Stimulated activated naive CD8-positive, alpha-beta T cell treated with anti-CD3 and anti-CD28 coated beads, Interleukin-15, amount 100 ng/mL, for 72 hours (primary cell): Measurements from ENCODE around the gene PSMG3.

Experiments used
- ATAC-seq: fragments of 150-1000 bp; cut with Tn5 transposase; 2 replicates; pipeline ENCODE4 v1.10.0; 2021; ENCODE audit warnings: mild to moderate bottlenecking, moderate library complexity
- DNase-seq, 2 donors: peaks; one replicate each; pipeline ENCODE4 v3.0.0; 2021 to 2022
- H3K27ac Mint-ChIP-seq, 2 donors: one replicate each; pipeline ENCODE4 v1.8.0; 2022; ENCODE audit warnings: mild to moderate bottlenecking in 2 of 2, mixed read lengths in 2 of 2, moderate library complexity in 2 of 2
- H3K27me3 Mint-ChIP-seq: one replicate; pipeline ENCODE4 v1.8.0; 2022; ENCODE audit warnings: mixed read lengths
- H3K4me1 Mint-ChIP-seq: one replicate; pipeline ENCODE4 v1.8.0; 2022; ENCODE audit warnings: mild to moderate bottlenecking, mixed read lengths
- H3K4me3 Mint-ChIP-seq, 2 donors: one replicate each; pipeline ENCODE4 v1.8.0; 2022; ENCODE audit warnings: mild to moderate bottlenecking in 2 of 2, mixed read lengths in 2 of 2, moderate library complexity in 1 of 2
- H3K9me3 Mint-ChIP-seq, 2 donors: one replicate each; pipeline ENCODE4 v1.8.0; 2022; ENCODE audit warnings: mixed read lengths in 2 of 2

The PSMG3 gene

GRCh38 chr7:1572111-1572822 is 2.4 kb upstream of the PSMG3 start:
- no peak overlapping the region for H3K4me3 Mint-ChIP-seq
- H3K27me3 Mint-ChIP-seq: no peaks in the 10 kb centered on the region
- no peaks in the 10 kb centered on the region for H3K9me3 Mint-ChIP-seq
- no peak for DNase-seq
- peaks cover 40% of the 10 kb centered on the region for H3K4me1 Mint-ChIP-seq
- H3K27ac Mint-ChIP-seq: no peak overlapping the region
- no peak for ATAC-seq

- Mint-ChIP-seq H3K9me3 (no peaks in the 10 kb centered on the region), H3K27me3 (no peaks in the 10 kb centered on the region)
Measured at GRCh38 chr7:1569440-1569832, 396 bp downstream of the PSMG3 start.

DNA sequence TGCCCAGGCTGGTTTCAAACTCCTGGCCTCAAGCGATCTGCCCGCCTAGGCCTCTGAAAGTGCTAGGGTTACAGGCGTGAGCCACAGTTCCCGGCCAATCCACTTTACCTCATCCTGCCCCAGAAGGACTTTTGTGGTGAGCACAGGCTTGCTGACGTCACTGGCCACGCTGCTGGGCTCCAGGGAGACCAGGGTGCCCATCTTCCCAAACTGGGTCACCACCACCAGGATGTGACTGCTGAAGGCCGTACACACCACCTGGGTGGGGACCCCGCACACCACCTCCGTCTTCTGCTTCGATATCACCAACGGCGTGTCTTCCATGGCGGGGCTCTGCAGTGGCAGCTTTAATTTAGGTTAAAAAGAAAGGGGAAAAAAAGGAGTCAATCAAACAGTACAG is 816 bp downstream of the PSMG3 start:
- Mint-ChIP-seq H3K9me3 (no peaks in the 10 kb centered on the region), H3K27ac (peak overlapping the region; percentile 91 to 96), H3K27me3 (no peaks in the 10 kb centered on the region), H3K4me3 (peak overlapping the region; percentile 90 to 93), H3K4me1 (peaks cover 48% of the 10 kb centered on the region)
- DNase-seq (no peak), ATAC-seq (no peak)

More at GRCh38 chr7:1569440-1569832, 396 bp downstream of the PSMG3 start:
- Mint-ChIP-seq H3K4me1 (peaks cover 48% of the 10 kb centered on the region), H3K27ac (peak overlapping the region; percentile 91 to 96), H3K4me3 (peak overlapping the region; percentile 90 to 93)
- ATAC-seq (peak; percentile 44), DNase-seq (no peak)

- DNase-seq: no peak
- Mint-ChIP-seq H3K27ac (no peak overlapping the region), H3K27me3 (no peaks in the 10 kb centered on the region), H3K9me3 (no peaks in the 10 kb centered on the region), H3K4me3 (peak overlapping the region in 1 of 2 donors; percentile 93), H3K4me1 (peaks cover 48% of the 10 kb centered on the region)
- ATAC-seq: no peak
Measured at GRCh38 chr7:1567896-1568510, 1.8 kb downstream of the PSMG3 start.

- H3K9me3 Mint-ChIP-seq: no peaks in the 10 kb centered on the region
- DNase-seq: no peak
- no peak for ATAC-seq
- peaks cover 43% of the 10 kb centered on the region for H3K4me1 Mint-ChIP-seq
- no peak overlapping the region for H3K27ac Mint-ChIP-seq
- no peak overlapping the region for H3K4me3 Mint-ChIP-seq
- no peaks in the 10 kb centered on the region for H3K27me3 Mint-ChIP-seq
Measured at GRCh38 chr7:1567049-1567771, 2.6 kb downstream of the PSMG3 start.

- H3K4me3 Mint-ChIP-seq: no peak overlapping the region
- H3K4me1 Mint-ChIP-seq: peaks cover 38% of the 10 kb centered on the region
- H3K9me3 Mint-ChIP-seq: no peaks in the 10 kb centered on the region
- ATAC-seq: no peak
- no peaks in the 10 kb centered on the region for H3K27me3 Mint-ChIP-seq
- DNase-seq: no peak
- H3K27ac Mint-ChIP-seq: no peak overlapping the region
Measured at GRCh38 chr7:1566687-1567048, 3.2 kb downstream of the PSMG3 start.

- Mint-ChIP-seq H3K4me3 (no peak overlapping the region), H3K27me3 (no peaks in the 10 kb centered on the region), H3K9me3 (no peaks in the 10 kb centered on the region), H3K27ac (no peak overlapping the region), H3K4me1 (peaks cover 28% of the 10 kb centered on the region)
- DNase-seq: no peak
- no peak for ATAC-seq
Measured at GRCh38 chr7:1564603-1565022, 5.2 kb downstream of the PSMG3 start.

- H3K27me3 Mint-ChIP-seq: no peaks in the 10 kb centered on the region
- no peaks in the 10 kb centered on the region for H3K9me3 Mint-ChIP-seq
- DNase-seq (no peak), ATAC-seq (no peak)
- no peak overlapping the region for H3K27ac Mint-ChIP-seq
- H3K4me1 Mint-ChIP-seq: peaks cover 26% of the 10 kb centered on the region
- no peak overlapping the region for H3K4me3 Mint-ChIP-seq
Measured at GRCh38 chr7:1563981-1564602, 5.7 kb downstream of the PSMG3 start.

DNA sequence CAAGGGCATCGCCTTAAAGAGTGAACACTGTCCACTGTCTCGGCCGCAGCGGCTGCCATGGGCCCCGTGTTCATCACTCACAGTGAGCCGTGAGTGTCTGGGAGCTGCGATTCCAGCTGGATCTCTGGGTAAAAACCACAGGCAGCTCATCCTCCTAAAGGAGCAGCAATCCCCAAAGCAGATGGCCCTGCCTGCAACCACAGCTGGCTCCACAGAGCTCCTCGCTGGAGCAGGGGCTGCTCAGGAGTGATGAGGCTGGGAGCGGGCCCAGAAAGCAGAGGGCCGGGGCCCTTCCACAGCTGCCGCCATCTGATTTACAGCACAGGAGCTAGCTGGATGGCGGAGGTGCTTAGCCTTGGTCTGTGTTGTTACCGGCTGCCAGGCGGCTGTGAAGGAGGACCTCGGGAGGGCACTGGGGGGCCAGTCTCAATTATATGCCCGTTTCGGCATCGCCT is 7.2 kb downstream of the PSMG3 start:
- no peak for ATAC-seq
- H3K4me1 Mint-ChIP-seq: peaks cover 11% of the 10 kb centered on the region

DNA sequence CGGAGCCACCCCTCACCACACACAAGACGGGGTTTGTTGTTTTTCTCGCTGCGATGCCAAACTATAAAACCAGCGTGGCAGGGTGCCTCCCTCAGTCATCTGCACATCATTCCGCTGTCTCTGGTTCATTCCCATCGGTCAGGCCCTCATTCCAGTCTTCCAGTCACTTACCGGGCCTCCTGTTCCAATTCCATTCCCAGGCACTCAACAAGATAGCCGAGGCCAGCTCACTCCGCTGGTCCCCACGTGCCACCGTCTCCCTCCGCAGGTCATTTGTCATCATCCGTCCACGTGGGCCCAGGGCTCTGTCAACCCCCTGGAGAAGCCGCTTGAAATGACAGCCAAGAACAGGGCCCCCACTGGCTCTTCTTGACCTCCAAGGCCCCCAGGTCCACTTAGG is 7.7 kb downstream of the PSMG3 start:
- no peaks in the 10 kb centered on the region for H3K27me3 Mint-ChIP-seq
- peaks cover 6% of the 10 kb centered on the region for H3K4me1 Mint-ChIP-seq
- H3K27ac Mint-ChIP-seq: peak overlapping the region in 1 of 2 donors; percentile 61
- no peak overlapping the region for H3K4me3 Mint-ChIP-seq
- H3K9me3 Mint-ChIP-seq: no peaks in the 10 kb centered on the region
- ATAC-seq (no peak), DNase-seq (no peak)

More for the DNA sequence above, 7.2 kb downstream of the PSMG3 start:
- no peak for DNase-seq
- H3K4me3 Mint-ChIP-seq: no peak overlapping the region
- no peaks in the 10 kb centered on the region for H3K9me3 Mint-ChIP-seq
- H3K27me3 Mint-ChIP-seq: no peaks in the 10 kb centered on the region
- no peak overlapping the region for H3K27ac Mint-ChIP-seq

DNA sequence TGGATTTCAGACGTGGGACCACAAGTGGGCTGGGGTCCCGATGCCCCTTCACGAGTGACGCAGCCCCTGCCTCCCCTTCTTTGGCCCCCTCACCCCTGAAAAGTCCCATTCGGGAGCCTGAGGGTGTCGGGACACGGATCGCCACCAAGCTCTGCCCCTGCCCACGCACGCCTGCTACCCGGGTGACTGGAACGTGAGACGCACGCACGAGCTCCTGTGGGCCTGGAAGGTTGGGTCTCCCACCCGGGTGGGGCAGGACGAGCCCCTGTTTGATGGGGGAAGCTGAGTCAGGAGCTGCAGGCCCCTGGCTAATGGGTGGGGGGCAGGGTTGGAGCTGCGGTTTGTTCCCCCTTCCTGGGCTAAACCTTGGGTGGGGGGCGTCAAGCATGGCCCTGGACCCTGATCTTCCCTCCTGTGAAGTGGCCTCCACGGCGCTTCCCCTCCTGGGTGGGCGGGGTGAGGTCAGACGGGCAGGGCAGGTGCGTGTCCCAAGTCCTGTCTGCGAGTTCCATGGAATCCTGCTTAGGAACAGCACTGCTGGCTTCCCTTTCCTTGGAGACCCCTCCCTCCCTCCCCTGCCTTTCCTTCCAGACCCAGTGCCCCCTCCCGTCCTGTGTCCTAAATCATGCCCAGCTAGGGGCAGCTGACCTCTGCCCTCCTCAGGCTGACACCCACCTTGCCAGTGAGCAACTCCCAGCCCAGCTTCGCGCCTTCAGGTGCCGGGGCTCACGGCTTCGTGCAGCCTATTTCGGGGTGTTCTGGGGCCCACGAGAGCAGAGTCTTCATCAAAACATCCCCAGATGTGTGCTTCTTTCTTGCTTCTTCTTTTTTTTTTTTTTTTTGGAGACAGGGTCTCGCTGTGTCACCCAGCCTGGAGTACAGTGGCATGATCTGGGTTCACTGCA is 8.5 kb downstream of the PSMG3 start:
- Mint-ChIP-seq H3K4me3 (no peak overlapping the region), H3K4me1 (peaks cover 4% of the 10 kb centered on the region), H3K27ac (no peak overlapping the region), H3K27me3 (no peaks in the 10 kb centered on the region), H3K9me3 (no peaks in the 10 kb centered on the region)
- no peak for DNase-seq
- ATAC-seq: no peak

- DNase-seq (no peak), ATAC-seq (no peak)
- Mint-ChIP-seq H3K4me3 (no peak overlapping the region), H3K9me3 (no peaks in the 10 kb centered on the region), H3K4me1 (peaks cover 8% of the 10 kb centered on the region), H3K27me3 (no peaks in the 10 kb centered on the region), H3K27ac (no peak overlapping the region)
Measured at GRCh38 chr7:1560620-1561031, 9.2 kb downstream of the PSMG3 start.

GRCh38 chr7:1559626-1560590 is 9.9 kb downstream of the PSMG3 start:
- Mint-ChIP-seq H3K27me3 (no peaks in the 10 kb centered on the region), H3K4me1 (peaks cover 15% of the 10 kb centered on the region), H3K27ac (no peak overlapping the region), H3K4me3 (no peak overlapping the region), H3K9me3 (no peaks in the 10 kb centered on the region)
- ATAC-seq (peak; percentile 5), DNase-seq (no peak)
